HCT116 (cell line): ENCODE results near the gene USP30.

ENCODE experiments used
- ATF3 ChIP-seq: IDR thresholded peaks from 2 replicates; pipeline ENCODE4 v1.6.1; 2012
- CTCF ChIP-seq, 3 experiments: fragments of 200-600 bp in 1 of 3; sonication (generic) in 1 of 3; IDR thresholded peaks in 2 of 3; conservative IDR thresholded peaks in 1 of 3; 2 replicates each; pipeline ENCODE4 v1.5.1; 2012 to 2017; ENCODE audit warnings: low read depth in 2 of 3, low read length in 2 of 3, antibody characterized with exemption in 1 of 3, borderline replicate concordance in 1 of 3, control low read depth in 1 of 3, mild to moderate bottlenecking in 1 of 3, mixed read lengths in 1 of 3, mixed run types in 1 of 3, moderate library complexity in 1 of 3; ENCODE audit not compliant: insufficient read depth in 1 of 3
- EZH2 ChIP-seq: fragments of 200-600 bp; sonication (generic); IDR thresholded peaks from 2 replicates; pipeline ENCODE4 v1.6.1; 2017; ENCODE audit warnings: antibody characterized with exemption, mixed run types
- EZH2phosphoT487 ChIP-seq: fragments of 200-600 bp; IDR thresholded peaks from 2 replicates; pipeline ENCODE4 v1.6.1; 2018; ENCODE audit warnings: antibody characterized with exemption, borderline replicate concordance
- MAX ChIP-seq: IDR thresholded peaks from 2 replicates; pipeline ENCODE4 v1.6.1; 2012
- POLR2A ChIP-seq: IDR thresholded peaks from 2 replicates; pipeline ENCODE4 v1.7.0; 2011; ENCODE audit warnings: borderline replicate concordance; ENCODE audit not compliant: insufficient read depth, insufficient read length; ENCODE audit errors: extremely low read depth
- POLR2AphosphoS5 ChIP-seq: IDR thresholded peaks from 2 replicates; pipeline ENCODE4 v1.6.1; 2011; ENCODE audit warnings: mild to moderate bottlenecking, low read depth, low read length, moderate library complexity
- RAD21 ChIP-seq: IDR thresholded peaks from 2 replicates; pipeline ENCODE4 v1.6.1; 2012; ENCODE audit warnings: low read depth, mild to moderate bottlenecking
- REST ChIP-seq: IDR thresholded peaks from 2 replicates; pipeline ENCODE4 v1.6.1; 2012; ENCODE audit warnings: low read depth
- SIN3A ChIP-seq: IDR thresholded peaks from 2 replicates; pipeline ENCODE4 v1.6.1; 2012; ENCODE audit warnings: low read depth
- SP1 ChIP-seq: IDR thresholded peaks from 2 replicates; pipeline ENCODE4 v1.6.1; 2012; ENCODE audit warnings: low read depth
- TCF7L2 ChIP-seq: IDR thresholded peaks from 2 replicates; pipeline ENCODE4 v1.7.0; 2011; ENCODE audit warnings: borderline replicate concordance, inconsistent platforms; ENCODE audit not compliant: insufficient read depth, insufficient read length; ENCODE audit errors: extremely low read depth
- ZFX ChIP-seq: fragments of 450-650 bp; IDR thresholded peaks from 2 replicates; pipeline ENCODE4 v1.6.1; 2017
- ZNF274 ChIP-seq: fragments of 200-500 bp; sonication (Bioruptor generic); IDR thresholded peaks from 2 replicates; pipeline ENCODE4 v1.6.1; 2014; ENCODE audit warnings: mild to moderate bottlenecking, low read depth, low read length, inconsistent platforms

GRCh38 chr12:109098651-109099050 is 46.3 kb downstream of the USP30 start:
- TF ChIP-seq SIN3A, result no peak
- TF ChIP-seq CTCF (IDR thresholded peaks at IDR 0.05 in 2 of 3, conservative IDR thresholded peaks at IDR 0.05 in 1 of 3; ENCODE audit: borderline replicate concordance in 1 of 3, insufficient read depth in 1 of 3, low read depth in 2 of 3, low read length in 2 of 3), result no peak
- TF ChIP-seq POLR2A, result no peak
- no peak; the same call in 1 of the 2 replicates for TF ChIP-seq ZFX
- TF ChIP-seq RAD21, result no peak
- no peak for TF ChIP-seq SP1
- TF ChIP-seq EZH2phosphoT487, result no peak
- no peak for TF ChIP-seq MAX
- no peak for TF ChIP-seq POLR2AphosphoS5
- no peak for TF ChIP-seq ZNF274
- TF ChIP-seq EZH2, result no peak
- TF ChIP-seq TCF7L2, result no peak
- TF ChIP-seq REST, result no peak
- no peak for TF ChIP-seq ATF3
